Mammary epithelial cell (primary cell): ENCODE measurements around the gene THYN1.

ENCODE experiments used
- EZH2 ChIP-seq: IDR thresholded peaks from 2 replicates; pipeline ENCODE4 v1.6.1; 2012; ENCODE audit warnings: low read length, inconsistent platforms, borderline replicate concordance
- TF ChIP-seq, protein P1 (sequence below), 2 donors: IDR thresholded peaks in 1 of 2; conservative IDR thresholded peaks in 1 of 2; 2 replicates each; pipeline ENCODE4 v1.5.1; 2011 to 2012; ENCODE audit warnings: inconsistent platforms in 2 of 2, low read length in 2 of 2, mild to moderate bottlenecking in 2 of 2, control low read depth in 1 of 2, low read depth in 1 of 2; ENCODE audit not compliant: insufficient read depth in 1 of 2; ENCODE audit errors: extremely low read depth in 1 of 2

DNA sequence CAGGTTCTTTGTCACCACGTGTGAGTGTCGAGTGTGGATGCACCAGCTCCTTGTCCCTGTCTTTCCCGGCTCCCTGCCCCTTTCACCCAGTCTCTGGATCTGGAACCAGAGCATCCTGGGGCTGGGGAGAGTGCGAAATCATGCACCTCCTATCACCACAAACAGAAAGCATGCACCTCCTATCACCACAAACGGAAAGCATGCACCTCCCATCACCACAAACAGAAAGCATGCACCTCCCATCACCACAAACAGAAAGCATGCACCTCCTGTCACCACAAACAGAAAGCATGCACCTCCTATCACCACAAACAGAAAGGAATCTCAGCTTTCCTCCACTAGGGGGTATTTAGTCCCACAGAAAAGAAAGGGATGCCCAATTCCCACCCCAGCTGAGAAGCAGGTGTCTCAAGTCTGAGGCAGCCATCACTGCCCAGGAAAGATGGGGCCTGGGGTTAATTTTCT is 17.1 kb upstream of the THYN1 start:
- TF ChIP-seq, protein P1, sequence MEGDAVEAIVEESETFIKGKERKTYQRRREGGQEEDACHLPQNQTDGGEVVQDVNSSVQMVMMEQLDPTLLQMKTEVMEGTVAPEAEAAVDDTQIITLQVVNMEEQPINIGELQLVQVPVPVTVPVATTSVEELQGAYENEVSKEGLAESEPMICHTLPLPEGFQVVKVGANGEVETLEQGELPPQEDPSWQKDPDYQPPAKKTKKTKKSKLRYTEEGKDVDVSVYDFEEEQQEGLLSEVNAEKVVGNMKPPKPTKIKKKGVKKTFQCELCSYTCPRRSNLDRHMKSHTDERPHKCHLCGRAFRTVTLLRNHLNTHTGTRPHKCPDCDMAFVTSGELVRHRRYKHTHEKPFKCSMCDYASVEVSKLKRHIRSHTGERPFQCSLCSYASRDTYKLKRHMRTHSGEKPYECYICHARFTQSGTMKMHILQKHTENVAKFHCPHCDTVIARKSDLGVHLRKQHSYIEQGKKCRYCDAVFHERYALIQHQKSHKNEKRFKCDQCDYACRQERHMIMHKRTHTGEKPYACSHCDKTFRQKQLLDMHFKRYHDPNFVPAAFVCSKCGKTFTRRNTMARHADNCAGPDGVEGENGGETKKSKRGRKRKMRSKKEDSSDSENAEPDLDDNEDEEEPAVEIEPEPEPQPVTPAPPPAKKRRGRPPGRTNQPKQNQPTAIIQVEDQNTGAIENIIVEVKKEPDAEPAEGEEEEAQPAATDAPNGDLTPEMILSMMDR (conservative IDR thresholded peaks at IDR 0.05 in 1 of 2, IDR thresholded peaks at IDR 0.05 in 1 of 2; ENCODE audit: extremely low read depth in 1 of 2, insufficient read depth in 1 of 2, low read depth in 1 of 2, low read length in 2 of 2): peak; percentile 11 to 13
- no peak for TF ChIP-seq EZH2
